GM18498 (cell line): ENCODE measurements around the gene DCST2.

ENCODE experiments used
- ATAC-seq: cut with Tn5 transposase; IDR thresholded peaks from one replicate; pipeline ENCODE4 v1.9.1; 2021; ENCODE audit warnings: mild to moderate bottlenecking, moderate library complexity; ENCODE audit not compliant: unreplicated experiment

DCST2 gene

DNA sequence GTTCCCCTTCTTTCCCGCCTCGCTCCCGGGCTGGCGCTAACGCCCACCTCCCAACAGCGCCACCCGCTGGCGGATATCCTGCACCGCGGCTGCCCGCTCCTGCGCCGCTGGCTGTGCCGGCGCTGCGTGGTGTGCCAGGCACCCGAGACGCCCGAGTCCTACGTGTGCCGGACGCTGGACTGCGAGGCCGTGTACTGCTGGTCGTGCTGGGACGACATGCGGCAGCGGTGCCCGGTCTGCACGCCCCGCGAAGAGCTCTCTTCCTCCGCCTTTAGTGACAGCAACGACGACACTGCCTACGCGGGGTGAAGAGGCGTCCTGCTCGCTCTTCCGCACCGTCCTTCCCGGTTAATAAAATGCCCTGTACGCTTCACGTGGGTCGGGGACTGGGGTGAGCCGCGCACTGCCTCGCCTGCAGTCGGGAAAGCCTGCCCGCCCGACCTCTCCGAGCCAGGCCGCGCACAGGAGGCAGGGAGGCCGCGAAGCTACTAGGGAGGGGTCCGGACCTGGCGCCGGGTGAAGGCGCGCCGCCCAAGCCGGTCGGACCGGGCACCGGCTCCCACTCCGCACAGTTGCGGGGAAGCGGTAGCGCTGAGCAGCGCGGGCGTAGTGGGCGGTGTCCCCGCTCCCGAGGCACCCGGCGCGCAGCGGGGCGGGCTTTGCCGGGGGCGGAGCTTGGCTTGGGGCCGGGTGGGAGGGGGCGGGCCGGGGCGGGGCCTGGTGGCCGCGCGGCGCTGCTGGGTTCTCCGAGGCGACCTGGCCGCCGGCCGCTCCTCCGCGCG is 17.2 kb upstream of the DCST2 start, which contains the start of gene ADAM15:
Gene ADAM15, plus strand, starts transcription at position 757 of the 782 bp plus-strand sequence. CDS start 71 bp downstream, outside the sequence.
- peak; percentile 67 for ATAC-seq

DNA sequence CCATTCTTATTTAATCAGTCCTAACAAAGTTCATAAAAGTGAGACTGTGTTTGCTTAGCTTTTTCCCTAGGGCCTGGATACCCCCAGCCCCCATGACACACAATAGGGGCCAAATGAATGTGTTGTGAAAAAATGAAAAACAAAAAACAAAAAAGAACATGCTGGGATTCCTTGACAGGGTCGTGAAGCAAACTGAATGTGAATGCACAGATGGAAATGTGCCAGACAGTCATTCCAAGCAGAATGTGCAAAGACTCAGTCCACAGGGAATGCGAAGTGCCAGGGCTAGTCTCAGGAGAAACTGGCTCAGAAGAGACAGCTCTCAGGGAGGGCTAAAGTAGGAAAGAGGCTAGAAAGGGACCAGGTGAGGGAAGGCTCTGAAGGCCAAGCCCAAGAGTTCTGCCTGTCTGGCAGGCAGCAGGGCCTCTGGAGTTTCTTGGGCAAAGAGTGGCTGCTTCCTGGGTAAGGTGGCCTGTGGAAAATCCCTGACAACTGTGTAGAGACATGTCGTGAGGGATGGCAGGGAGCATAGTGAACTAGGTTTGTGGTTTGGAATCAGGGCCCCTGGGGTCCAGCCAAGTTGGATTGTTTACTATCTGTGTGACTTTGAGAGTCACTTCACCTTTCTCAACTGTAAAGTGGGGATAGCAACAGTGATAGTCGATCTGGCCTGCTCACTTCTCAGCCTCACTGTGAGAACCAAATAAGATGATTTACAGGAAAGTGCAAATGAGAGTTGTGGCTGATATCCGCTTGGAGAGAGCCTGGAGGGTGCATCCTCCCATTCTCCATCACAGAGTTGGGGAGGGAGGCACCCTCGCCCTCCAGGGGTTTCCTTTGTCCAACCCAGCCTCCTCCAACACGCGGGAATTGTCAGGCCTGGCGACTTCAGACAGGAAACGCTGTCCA is 16.3 kb upstream of the DCST2 start:
- no peak for ATAC-seq

- ATAC-seq = no peak
These were observed 15.1 kb upstream of the DCST2 start for GRCh38 chr1:155048449-155049334.

GRCh38 chr1:155044812-155045657 is 11.5 kb upstream of the DCST2 start:
- ATAC-seq = no peak

DNA sequence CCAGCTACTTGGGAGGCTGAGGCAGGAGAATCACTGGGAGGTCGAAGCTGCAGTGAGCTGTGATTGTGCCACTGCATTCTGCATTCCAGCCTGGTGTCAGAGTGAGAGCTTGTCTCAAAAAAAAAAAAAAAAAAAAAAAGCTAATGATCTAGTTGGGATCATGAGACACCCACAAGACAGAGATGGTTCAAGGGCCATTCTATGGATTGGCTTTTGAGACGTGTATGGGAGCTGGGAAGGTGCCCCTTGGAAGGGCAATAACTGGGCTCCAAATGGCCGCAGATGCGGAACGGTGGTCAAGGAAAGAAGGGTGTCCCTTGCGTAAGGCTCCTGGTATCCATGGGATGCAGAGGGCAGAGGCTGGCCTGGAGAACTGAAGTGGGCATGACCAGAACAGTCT is 10.8 kb upstream of the DCST2 start:
- no peak for ATAC-seq

GRCh38 chr1:155043793-155044192 is 10.2 kb upstream of the DCST2 start:
- no peak for ATAC-seq

- no peak for ATAC-seq
These were observed 9.7 kb upstream of the DCST2 start for GRCh38 chr1:155043301-155043702.

GRCh38 chr1:155042789-155043188 is 9.2 kb upstream of the DCST2 start:
- no peak for ATAC-seq

DNA sequence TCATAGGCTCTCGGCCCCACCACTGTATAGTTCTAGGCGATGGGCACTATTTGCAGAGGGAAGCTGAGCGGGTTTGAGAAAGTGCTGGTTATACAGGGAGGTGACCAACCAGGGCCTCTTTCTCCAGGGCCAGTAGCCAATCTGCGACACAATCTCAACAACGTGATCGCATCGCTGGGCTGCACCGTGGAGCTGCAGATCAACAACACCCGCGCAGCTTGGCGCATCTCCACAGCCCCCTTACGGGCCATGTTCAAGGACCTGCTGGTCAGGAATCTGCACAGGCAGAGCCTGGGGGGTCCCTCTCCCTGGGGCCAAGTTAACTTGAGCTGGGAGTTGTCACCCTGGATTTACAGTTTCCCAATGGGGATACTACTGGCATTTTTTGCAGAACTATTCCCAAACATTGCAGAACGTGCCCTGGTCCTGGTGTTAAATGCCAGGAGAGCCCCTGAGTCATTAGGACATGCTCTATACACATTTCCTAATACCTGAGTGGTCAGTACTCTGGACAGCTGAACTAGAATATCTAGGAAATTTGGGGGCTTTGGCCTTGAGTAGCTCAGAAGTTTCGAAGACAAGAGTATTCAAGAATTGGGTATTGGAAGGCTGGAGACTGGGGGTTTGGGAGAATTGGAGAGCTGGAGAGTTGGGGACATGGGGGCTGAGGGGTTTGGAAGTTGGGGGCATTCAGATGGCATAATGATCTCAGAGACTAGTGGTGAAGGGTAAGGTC is 6.9 kb upstream of the DCST2 start:
- no peak for ATAC-seq

GRCh38 chr1:155039308-155039669 is 5.7 kb upstream of the DCST2 start:
- no peak for ATAC-seq

- ATAC-seq = no peak
These were observed 5.2 kb upstream of the DCST2 start for GRCh38 chr1:155038602-155039307.

DNA sequence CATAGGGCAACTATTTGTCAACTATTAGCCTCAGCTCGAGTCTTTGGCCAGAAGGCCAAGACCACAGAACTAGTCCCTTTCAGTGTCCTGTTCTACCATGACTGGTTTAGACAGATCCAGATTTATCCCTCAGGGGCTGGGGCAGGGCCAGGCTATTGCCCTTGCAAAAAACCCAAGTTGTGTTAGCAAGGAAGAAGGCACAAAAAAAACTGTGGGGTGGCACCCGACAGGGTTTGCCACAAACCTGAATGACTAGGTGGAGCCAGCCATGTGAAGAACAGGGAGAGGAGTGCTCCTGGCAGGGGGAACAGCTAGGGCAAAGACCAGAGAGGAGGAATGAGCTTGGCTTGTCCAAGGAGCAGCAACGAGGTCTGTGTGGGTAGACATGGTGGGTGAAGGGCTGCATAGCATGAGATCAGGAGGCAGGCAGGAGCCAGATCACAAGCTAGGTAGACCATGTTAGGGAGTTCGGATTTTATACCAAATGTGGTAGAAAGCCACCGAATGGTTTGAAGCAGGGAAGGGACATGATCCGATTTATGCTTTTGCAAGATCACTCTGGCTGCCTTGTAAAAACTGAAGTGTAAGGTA is 4.4 kb upstream of the DCST2 start:
- ATAC-seq = no peak

- no peak for ATAC-seq
These were observed 3.5 kb upstream of the DCST2 start for GRCh38 chr1:155037043-155037442.

- no peak for ATAC-seq
These were observed 2.4 kb upstream of the DCST2 start for GRCh38 chr1:155035936-155036335.

DNA sequence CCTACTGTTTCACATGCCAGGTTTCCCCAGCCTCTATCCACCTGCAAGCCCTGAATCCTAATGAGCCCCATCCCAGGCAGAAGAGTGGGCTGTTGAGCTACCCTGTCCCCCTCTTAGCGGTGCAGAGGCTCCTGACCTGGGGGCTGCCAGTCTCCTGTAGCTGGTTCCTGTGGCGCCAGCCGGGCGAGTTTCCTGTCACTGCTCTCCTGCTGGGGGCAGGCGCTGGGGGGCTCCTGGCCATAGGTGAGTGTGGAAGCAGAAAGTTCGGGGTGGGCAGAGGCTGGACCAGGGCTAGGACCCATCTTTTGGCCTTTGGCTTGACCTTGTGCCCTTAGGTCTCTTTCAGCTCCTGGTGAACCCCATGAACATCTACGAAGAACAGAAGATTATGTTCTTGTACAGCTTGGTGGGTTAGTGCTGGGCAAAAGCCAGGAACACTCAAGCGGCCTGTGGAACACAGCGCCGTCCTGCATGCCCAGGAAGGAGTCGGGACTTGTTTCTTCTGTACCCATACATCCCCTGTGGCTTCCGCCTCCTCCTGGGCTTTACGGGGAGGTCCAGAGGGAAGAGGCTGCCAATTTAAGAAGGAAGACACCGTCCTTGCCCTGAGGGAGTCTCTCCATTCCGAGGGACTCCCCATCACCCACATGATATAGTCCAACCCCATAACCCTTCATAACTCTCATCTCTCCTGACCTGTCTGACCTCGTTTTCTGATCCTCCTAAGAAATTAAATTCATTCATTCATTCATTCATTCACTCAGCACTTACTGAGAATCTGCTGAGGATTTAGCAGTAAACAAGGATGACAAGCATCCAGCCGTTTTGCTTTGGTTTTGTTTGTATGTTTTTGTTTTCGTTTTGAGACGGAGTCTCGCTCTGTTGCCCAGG is 982 bp upstream of the DCST2 start:
- no peak for ATAC-seq

DNA sequence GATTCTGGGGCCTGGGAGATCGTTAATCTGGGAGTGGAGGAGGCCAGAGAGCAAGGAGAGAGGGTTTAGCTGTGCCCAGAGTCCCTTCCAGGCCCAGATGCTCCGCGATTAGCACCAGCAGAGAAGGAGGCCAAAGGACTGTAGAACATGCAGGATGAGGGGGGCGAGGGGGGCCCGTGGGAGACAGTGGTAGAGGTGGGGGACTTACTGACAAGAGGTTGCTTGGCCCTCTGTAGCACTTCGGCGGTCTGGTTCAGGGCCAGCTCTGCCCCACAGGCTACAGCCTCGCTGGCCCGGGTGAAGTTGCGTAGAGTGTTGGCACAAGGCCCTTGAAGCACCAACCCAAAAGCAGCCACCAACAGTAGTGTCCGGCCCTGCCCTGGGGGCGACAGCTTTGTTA is 695 bp downstream of the DCST2 start:
- no peak for ATAC-seq

GRCh38 chr1:155030899-155031298 is 2.7 kb downstream of the DCST2 start:
- ATAC-seq = no peak
